GM15510 (cell line): Measurements from ENCODE around the gene LRP4.

Source experiments
- POLR2A ChIP-seq: IDR thresholded peaks from 3 replicates; pipeline ENCODE4 v1.6.1; 2011; ENCODE audit warnings: borderline replicate concordance; ENCODE audit not compliant: insufficient read length; ENCODE audit errors: extremely low read depth

Gene LRP4

DNA sequence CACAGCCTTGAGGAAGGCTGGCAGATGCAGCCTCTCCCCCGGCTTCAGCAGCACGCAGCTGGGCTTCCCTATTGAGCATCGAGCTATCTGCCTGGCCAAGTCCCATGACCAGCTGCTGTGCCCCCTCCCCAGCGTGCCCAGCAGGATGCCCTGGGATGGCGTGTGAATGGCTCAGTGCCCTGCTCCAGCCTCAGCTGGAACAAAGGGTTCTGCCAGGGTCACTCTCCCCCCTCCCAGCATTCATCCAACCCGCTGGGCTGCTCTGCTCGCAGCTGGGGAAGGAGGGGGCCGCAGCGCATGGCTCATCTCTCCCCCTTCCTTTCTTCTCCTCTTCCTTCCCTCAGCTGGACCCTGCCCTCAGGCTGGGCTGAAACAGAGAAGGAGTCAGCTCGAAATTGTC, 14.5 kb downstream of the LRP4 start:
- TF ChIP-seq POLR2A: no peak

DNA sequence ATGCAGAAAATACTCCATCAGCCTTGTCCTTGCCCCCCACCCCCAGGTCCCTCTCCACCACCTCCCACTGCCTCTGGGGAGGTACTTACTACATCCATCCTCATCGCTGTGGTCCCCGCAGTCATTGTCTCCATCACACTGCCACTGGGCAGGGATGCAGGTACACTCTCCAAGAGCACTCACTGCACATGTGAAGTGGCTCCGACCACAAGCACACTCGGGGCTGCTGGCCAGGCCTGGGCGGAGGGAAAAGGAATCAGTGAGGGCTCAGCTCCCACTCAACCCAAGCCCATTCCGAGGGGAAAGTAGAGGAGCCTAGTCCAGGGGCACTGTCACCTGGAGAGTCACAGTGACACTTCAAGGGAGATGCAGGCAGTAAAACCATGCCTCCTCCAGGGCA, 15.7 kb downstream of the LRP4 start:
- no peak for TF ChIP-seq POLR2A

DNA sequence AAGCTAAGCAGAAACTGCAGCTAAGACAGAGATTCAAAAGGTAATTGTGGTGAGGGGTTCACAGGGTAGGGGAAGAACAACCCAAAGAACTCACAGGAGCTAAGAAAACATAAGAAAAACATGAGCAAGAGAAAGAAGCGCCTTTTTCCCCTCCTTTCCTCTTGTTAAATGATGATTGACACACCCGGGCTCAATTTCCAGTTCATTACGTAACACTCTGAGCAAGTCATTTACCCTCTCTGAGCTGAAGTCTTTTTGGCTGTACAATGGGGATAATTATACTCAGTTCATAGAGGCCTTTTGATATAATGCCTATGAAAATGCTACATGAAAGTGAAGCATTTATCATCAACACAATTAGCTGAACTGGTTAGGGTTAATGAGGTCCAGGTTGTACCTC, 17.2 kb downstream of the LRP4 start:
- TF ChIP-seq POLR2A: no peak

DNA sequence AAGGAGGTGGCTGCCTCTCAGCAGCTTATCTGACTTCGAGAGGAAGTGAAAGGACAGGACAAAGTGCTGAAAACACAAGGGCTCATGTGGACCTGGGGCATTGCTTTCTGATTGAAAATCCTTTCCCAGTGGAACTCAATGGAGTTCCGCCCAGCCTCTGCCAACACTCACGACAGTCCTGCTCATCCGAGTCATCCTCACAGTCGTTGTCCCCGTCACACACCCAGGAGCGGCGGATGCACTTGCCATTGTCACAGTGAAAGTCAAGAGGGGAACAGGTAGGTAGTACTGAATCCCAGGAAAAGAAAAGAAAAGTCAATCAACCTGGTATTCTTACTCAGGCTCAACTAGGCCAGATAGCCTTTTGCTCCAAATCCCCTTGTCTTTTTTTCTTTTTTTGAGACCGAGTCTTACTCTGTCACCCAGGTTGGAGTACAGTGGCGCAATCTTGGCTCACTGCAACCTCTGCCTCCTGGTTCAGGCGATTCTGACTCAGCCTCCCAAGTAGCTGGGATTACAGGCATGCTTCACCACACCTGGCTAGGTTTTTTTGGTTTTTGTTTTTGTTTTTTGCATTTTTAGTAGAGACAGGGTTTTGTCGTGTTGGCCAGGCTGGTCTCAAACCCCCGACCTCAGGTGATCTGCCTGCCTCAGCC, 18.1 kb downstream of the LRP4 start:
- TF ChIP-seq POLR2A: no peak

DNA sequence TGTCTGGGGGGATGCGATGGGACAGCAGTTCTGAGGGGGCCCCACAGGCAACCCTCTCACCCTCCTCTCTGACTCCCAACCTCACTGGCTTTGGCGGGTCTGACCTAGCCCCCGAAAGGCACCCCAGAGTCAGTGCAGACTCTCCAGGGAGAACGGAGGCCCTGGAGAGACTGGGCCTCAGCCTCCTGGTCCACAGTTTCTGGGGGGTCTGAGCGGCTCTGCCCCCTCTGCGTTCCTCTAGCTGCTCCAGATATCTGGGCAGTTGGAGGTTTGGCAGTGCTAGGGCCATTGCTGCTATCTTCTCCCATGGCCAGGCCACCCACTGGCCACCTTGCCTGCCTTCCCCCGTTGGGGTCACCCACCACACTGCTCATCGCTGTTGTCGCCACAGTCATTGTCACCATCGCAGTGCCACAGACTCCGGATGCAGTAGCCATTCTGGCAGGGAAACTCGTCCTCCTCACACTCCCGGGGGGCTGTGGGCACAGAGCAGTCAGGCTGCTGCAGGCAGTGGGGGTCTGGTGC, 18.8 kb downstream of the LRP4 start:
- TF ChIP-seq POLR2A: no peak

DNA sequence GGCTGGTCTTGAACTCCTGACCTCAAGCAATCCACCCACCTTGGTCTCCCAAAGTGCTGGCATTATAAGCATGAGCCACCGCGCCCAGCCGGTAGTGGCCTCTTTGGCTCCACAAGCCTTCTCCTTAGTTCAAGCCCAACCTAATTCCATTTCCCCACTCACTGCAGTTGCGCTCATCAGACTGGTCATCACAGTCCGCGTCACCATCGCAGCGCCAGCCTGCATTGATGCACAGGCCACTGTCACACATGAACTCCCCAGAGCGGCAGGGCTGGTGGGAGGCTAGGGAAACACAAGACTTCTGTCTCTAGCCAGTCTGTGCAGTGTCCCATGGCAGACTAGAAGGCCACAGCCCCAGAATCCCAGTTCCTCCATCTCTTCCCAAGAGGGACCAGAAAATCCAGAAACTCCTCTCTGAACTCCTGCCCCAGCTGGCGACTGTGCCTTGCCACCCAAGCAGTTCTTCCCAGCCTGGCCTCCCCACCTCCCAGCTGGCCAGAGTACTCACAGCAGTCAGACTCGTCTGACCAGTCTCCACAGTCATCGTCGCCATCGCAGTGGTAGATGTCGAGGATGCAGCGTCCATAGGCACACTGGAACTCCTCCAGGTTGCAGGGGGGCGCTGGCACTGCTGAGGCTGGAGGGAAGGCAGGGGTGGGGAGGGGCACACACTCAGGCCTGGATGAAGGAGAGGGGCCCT, 19.8 kb downstream of the LRP4 start:
- no peak for TF ChIP-seq POLR2A

DNA sequence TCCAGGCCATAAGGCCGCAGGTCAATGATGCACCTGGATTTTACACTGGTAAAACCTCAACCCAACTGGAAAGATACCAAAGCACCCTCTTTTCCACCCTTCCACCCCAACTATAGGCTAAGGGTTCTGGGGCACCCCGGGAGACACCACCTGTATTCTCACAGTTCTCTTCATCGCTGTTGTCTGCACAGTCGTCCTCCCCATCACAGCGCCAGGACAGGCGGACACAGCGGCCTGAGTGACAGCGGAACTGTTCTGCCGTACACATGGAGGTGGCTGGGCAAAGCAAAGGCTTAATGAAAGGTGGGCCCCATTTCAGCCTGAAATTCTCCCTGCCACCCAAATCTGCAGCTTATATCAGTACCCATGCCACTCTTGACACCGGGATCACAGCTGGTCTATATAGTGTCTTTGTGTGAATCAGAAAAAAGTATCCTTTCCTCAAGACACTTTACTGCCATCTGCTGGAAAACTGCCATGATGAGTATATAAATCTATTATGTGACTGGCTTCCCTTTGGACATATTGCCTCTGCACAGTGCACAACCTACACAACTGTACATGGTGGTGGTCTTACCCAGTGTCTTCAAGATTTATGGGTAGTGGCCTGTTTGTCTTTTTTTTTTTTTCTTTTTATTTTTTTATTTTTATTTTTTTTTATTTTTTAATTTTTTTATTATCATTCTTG, 21.5 kb downstream of the LRP4 start:
- no peak for TF ChIP-seq POLR2A

DNA sequence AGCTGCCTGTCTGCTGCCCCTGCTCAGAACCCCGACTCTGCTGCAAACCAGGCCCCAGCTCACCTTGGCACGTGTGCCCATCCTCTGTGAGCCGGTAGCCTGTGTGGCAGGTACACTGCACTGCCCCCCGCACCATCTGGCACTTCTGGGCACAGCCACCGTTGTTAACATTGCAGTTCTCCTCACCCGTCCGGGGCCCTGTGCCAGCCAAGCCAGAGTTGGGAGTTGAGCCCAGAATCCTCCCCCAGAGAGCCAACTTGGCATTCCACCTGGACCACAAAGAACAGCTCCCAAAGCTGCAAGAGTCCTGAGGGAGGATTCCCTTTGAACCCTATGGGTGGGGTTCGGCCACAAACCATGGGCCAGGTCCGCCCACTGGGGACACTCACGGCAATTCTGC, 22.5 kb downstream of the LRP4 start:
- no peak for TF ChIP-seq POLR2A

DNA sequence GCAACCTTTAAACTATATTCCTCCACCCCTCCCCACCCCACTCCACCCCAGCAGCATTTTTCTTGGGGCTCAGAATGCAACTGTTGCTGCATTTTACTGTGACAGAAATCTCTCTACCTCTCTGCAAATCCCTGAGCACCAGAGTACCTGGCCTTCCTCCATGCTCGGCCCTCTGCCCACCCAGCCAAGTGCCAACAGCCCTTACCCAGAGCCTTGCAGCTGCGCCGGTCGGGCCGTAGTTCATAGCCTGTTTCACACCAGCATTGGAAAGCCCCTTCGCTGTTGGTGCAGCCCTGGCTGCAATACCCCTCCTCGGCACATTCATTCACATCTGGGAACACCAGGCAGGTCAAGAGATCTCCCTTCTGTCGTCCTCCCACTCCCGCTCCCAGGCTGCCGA, 23.4 kb downstream of the LRP4 start:
- TF ChIP-seq POLR2A: no peak

DNA sequence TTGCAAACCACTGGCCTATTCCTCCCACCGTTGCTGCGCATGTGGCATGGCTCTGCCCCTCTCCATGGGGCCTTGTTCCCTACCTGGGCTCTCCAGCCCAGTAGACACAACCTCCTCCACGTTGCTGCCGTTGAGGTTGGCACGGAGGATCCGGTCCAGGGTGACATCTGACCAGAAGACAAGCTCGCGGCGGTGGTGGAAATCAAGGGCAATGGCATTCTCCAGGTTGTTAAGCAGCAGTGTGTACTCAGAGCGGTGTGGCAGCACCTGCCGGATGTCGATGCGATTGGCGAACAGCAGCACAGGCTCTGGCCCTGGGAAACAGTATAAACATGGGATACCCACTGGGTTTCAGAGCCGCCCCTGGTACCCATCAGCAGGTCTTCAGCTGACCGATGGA, 23.8 kb downstream of the LRP4 start:
- no peak for TF ChIP-seq POLR2A

DNA sequence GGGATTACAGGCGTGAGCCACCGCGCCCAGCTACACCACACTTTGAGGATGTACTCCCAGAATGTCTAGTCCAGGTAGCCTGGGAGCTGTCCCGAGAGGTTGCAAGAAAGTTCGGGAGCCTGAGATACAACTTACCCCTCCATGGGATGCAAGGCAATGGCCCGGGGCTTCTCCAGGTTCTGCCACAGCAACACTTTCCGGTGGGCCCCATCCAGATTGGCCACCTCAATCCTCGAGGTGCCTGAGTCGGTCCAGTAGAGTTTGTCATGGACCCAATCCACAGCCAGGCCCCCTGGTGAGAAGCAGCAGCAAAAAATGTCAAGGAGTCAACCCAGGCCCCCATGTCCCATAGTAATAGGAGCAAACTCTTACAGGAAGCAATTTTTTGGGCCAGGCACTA, 25.5 kb downstream of the LRP4 start:
- no peak for TF ChIP-seq POLR2A

DNA sequence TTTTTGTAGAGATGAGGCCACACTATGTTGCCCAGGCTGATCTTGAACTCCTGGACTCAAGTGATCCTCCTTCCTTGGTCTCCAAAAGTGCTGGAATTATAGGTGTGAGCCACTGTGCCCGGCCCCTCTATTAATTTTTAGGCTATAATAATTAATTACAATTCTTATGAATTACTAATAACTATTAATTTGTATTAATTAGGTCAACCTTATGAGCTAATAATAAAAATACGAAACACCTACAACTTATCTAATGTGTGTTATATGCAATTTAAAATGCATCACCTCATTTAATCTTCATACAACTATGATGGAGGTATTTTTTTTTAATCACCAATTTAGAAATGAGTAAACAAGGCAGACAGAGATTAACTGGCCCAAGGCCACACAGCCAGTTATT, 26.2 kb downstream of the LRP4 start:
- no peak for TF ChIP-seq POLR2A

DNA sequence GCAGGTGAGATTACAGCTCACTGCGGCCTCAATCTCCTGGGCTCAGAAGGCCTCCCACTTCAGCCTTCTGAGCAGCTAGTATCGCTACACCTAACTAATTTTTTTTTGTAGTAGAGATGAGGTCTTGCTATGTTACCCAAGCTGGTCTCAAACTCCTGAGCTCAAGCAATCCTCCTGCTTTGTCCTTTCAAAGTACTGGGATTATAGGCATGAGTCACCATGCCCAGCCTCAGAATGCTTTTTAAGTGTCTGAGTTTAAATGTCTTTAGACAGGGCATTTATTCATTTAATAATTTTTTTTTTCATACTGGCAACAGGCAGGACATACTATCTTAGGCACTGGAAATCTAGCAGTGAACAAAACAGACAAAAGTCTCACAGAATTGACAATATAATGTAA, 27.7 kb downstream of the LRP4 start:
- no peak for TF ChIP-seq POLR2A

DNA sequence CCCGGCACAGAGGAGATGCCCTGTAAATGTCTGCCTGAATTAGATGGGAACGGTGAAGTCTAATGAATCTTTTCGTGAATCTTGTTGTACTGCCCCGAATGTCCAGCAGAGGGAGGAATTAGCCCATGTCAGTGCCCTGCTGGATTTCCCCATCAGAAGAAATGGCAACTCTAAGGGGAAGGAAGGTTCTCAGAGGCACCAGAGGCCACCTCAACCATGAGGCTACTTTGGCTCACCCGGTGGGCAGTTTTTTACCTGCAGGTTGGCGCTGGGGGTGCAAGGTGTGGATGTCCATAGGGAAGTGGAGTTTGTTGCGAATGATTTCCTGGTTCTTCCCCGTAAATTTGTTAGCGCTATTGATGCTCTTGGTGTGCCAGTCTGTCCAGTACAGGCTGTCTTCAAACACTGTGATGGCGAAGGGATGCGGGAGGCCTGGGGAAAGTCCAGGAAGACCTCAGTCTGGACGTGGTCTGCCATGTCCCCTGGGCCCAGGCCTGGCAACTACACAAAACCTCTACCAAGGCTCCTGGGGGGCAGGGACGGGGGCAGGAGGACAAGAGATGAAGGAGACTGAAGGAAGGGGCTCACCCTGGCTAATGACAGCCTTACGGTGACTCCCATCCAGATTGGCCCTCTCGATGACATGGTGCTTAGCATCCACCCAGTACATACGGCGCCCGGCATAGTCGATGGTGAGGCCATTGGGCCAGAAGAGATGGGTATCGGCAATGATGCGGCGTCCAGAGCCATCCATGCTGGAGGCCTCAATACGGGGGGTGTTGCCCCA, 28.5 kb downstream of the LRP4 start:
- TF ChIP-seq POLR2A: no peak

DNA sequence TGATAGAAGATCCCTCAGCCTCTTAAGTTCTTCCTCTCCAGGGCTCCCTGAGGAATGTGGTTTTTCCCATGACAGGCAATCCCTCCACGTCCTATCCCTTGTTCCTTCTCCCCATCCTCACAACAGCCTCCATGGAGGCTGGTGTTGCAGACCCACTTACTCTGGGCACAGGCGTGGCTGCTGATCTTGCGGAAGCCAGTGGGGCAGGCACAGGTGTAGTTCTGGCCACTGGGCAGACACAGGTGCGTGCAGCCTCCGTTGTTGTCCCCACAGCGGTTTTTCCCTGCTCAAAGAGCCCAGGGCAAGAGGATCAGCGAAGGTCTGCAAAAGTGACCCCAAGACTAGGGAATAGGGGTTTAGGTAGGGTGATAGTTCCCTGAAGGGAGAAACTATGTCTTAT, 29.1 kb downstream of the LRP4 start:
- no peak for TF ChIP-seq POLR2A
